Osteoblast (primary cell): ENCODE measurements around the gene LAPTM5. TPM values are rescaled to one million over a fixed set of nuclear protein-coding genes. Genes with fewer than 3 reads are reported as not detected.
"Not testable (repeated sequence)": the region's sequence is repeated elsewhere in the genome, so short reads cannot be mapped to it uniquely, and the experiment has no call there.

Experiments
- DNase-seq: peaks from one replicate; pipeline ENCODE4 v3.0.0; 2011; ENCODE audit warnings: low spot score, mixed read lengths; ENCODE audit not compliant: insufficient read length; ENCODE audit errors: missing footprints
- H2AFZ ChIP-seq: 2 replicates; pipeline ENCODE4 v1.6.0; 2011; ENCODE audit warnings: mild to moderate bottlenecking, low read length
- H3K27ac ChIP-seq: 2 replicates; pipeline ENCODE4 v1.5.1; 2011; ENCODE audit warnings: mild to moderate bottlenecking, low read depth, low read length, moderate library complexity
- H3K27me3 ChIP-seq: 2 replicates; pipeline ENCODE4 v1.6.0; 2012; ENCODE audit warnings: mild to moderate bottlenecking, control low read depth, inconsistent platforms, low read length, moderate library complexity; ENCODE audit not compliant: insufficient read depth
- H3K36me3 ChIP-seq: 2 replicates; pipeline ENCODE4 v1.5.1; 2011; ENCODE audit warnings: mild to moderate bottlenecking, low read length, control low read depth, moderate library complexity; ENCODE audit not compliant: insufficient read depth
- H3K4me1 ChIP-seq: 2 replicates; pipeline ENCODE4 v1.5.1; 2011; ENCODE audit warnings: mild to moderate bottlenecking, low read length, control low read depth, moderate library complexity; ENCODE audit not compliant: insufficient read depth
- H3K4me2 ChIP-seq: 2 replicates; pipeline ENCODE4 v1.6.0; 2011; ENCODE audit warnings: mild to moderate bottlenecking, low read length; ENCODE audit not compliant: insufficient read depth
- H3K4me3 ChIP-seq: fragments of 200-600 bp; sonication (generic); 3 replicates; pipeline ENCODE4 v1.5.1; 2012; ENCODE audit warnings: mild to moderate bottlenecking, low read length, inconsistent platforms; ENCODE audit not compliant: insufficient read depth
- H3K79me2 ChIP-seq: 2 replicates; pipeline ENCODE4 v1.6.0; 2012; ENCODE audit warnings: mild to moderate bottlenecking, low read length, control low read depth, inconsistent platforms; ENCODE audit not compliant: insufficient read depth
- H3K9me3 ChIP-seq: 2 replicates; pipeline ENCODE4 v1.5.1; 2011; ENCODE audit warnings: low read depth, low read length, control low read depth
- H4K20me1 ChIP-seq: 2 replicates; pipeline ENCODE4 v1.6.0; 2012; ENCODE audit warnings: mild to moderate bottlenecking, low read length, control low read depth; ENCODE audit not compliant: insufficient read depth
- CTCF ChIP-seq: IDR thresholded peaks from 2 replicates; pipeline ENCODE4 v1.5.1; 2011; ENCODE audit warnings: mild to moderate bottlenecking, low read depth, low read length, moderate library complexity; ENCODE audit errors: extremely low read depth
- total RNA-seq: library from RNA; depleted of rRNA; stranded (reverse); fragments of >200 nt; gene quantifications from 2 replicates; pipeline ENCODE4 v1.2.3, GENCODE V29; 2012

The LAPTM5 gene
- total RNA-seq, 1 donor, result 0.72 TPM

DNA sequence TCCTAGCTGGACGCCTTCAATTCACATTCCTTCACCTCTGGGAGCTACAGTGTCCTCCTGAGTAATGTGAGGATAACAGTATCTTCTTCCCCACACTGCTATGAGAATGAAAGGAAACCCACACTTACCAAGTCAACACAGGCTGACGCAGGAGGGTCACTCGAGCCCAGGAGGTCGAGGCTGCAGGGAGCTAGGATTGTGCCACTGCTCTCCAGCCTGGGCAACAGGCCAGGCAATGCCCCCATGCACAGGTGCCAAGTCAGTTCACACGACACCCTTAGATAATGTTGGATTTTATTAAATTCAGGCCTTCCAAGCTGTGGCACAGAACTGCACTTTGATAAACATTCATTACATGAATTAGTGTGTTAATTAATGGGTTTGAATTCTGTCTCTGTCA, 66.1 kb downstream of the LAPTM5 start:
- no peak overlapping the region for H3K27ac ChIP-seq
- no peak for TF ChIP-seq CTCF
- H3K27me3 ChIP-seq, result peaks cover 21% of the 10 kb centered on the region
- H3K4me3 ChIP-seq, result no peak overlapping the region
- no peak for DNase-seq
- H3K79me2 ChIP-seq, result no peaks in the 10 kb centered on the region
- H3K9me3 ChIP-seq, result no peaks in the 10 kb centered on the region
- no peak overlapping the region for H2AFZ ChIP-seq
- H3K4me1 ChIP-seq, result peaks cover 3% of the 10 kb centered on the region
- no peak overlapping the region for H3K4me2 ChIP-seq
- H3K36me3 ChIP-seq, result no peaks in the 10 kb centered on the region
- H4K20me1 ChIP-seq, result no peaks in the 10 kb centered on the region

DNA sequence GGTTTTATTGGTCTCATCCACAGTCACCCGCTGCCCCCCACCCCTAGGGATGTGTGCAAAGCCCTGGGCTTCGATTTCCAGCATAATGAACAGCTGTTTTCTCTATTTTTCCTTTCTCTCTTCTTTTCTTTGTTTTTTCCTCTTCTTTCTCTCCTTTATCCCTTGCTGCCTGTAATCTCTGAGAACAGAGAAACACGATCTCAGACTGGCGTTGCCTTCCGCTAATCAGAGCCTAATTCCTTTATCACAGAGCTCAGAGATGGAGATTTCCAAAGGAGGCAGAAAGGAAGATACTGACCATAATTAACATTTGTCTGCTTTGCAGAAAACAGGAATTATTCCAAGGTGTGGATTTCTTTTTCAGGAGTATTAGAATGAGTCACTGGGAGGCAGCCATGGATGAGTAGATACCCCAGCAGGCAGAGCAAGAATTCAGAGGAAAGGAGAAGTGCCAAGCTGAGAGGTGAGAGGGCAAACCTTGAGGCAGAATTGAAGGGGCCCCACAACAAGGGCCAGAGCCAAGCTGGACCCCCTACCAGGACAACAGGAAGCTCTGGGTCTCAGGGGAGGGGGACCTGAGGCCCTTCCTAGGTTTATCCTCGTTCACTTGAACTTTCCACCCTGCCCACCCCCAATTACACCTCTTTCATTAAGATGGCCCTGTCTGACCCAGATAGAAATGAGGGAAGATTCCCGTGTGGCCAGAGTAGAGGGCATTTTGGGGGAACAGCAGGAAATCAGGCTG, 67.5 kb downstream of the LAPTM5 start:
- Histone ChIP-seq H4K20me1 (no peaks in the 10 kb centered on the region), H3K27me3 (peaks cover 26% of the 10 kb centered on the region), H2AFZ (no peak overlapping the region), H3K4me3 (no peak overlapping the region), H3K4me1 (no peaks in the 10 kb centered on the region), H3K4me2 (no peak overlapping the region), H3K27ac (no peak overlapping the region), H3K36me3 (no peaks in the 10 kb centered on the region), H3K9me3 (no peaks in the 10 kb centered on the region), H3K79me2 (no peaks in the 10 kb centered on the region)
- no peak for TF ChIP-seq CTCF
- DNase-seq, result peak; percentile 67

- Histone ChIP-seq H3K36me3 (no peaks in the 10 kb centered on the region), H3K4me3 (no peak overlapping the region), H3K4me2 (no peak overlapping the region), H4K20me1 (no peaks in the 10 kb centered on the region), H3K27ac (no peak overlapping the region), H3K79me2 (no peaks in the 10 kb centered on the region), H2AFZ (no peak overlapping the region), H3K4me1 (no peaks in the 10 kb centered on the region), H3K9me3 (no peaks in the 10 kb centered on the region), H3K27me3 (peaks cover 36% of the 10 kb centered on the region)
- no peak for DNase-seq
- TF ChIP-seq CTCF, result no peak
Observed at GRCh38 chr1:30688920-30689794, 68.4 kb downstream of the LAPTM5 start.

- H3K36me3 ChIP-seq, H3K4me2 ChIP-seq: not testable (repeated sequence)
Observed at GRCh38 chr1:30688516-30688915, 69.1 kb downstream of the LAPTM5 start.

More at GRCh38 chr1:30688516-30688915, 69.1 kb downstream of the LAPTM5 start:
- not testable (repeated sequence) for H3K9me3 ChIP-seq, H3K4me3 ChIP-seq, H3K27ac ChIP-seq, H2AFZ ChIP-seq, H3K4me1 ChIP-seq, H4K20me1 ChIP-seq, H3K79me2 ChIP-seq, DNase-seq
- H3K27me3 ChIP-seq, result peaks cover 42% of the 10 kb centered on the region
